GM19238 (cell line): Measurements from ENCODE around the gene MTAP.
"Not testable (repeated sequence)": the region's sequence is repeated elsewhere in the genome, so short reads cannot be mapped to it uniquely, and the experiment has no call there.

ENCODE experiments used
- DNase-seq: peaks from one replicate; pipeline ENCODE4 v3.0.0; 2011; ENCODE audit warnings: low spot score; ENCODE audit not compliant: insufficient read length

The MTAP gene

GRCh38 chr9:21906881-21907280, 104.4 kb downstream of the MTAP start:
- DNase-seq, result no peak

- no peak for DNase-seq
Measured at GRCh38 chr9:21919377-21920362, 117.2 kb downstream of the MTAP start.

DNA sequence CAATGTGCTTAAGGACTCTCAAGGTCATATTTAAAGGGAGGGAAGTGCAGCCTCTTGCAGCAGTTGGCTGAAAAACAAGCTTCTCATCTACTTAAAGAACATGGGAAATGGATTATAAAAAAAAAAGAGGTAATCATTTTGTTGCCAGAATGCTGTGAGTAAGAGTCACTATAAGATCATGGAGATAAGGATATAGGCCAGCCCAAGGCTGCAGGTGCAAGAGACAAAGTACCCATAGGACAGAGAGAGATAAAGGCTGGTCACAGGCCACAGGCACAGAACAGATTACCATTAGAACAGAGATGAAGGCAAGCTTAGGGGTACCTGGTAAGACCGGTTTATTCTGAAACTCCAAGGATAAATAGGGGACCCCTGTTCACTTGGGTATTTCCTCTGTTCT, 121.3 kb downstream of the MTAP start:
- DNase-seq, result no peak

DNA sequence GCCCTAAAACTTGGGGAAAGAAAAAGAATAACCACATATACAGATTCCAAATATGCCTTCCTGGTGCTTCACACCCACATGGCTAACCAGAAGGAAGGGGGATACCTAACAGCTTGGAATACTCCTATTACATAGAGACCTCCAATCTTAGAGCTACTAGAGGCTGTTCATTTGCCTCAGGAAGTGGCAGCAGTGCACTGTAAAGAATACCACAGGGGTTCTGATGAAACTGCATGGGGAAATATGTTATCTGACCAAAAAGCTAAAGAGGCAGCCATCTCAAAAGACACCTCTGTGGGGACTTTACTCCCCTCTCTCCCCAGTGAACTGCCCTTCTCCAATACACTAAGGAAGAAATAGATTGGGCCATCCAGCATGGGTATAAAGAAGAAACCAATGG, 125.3 kb downstream of the MTAP start:
- DNase-seq, result no peak

- DNase-seq, result no peak
Measured at GRCh38 chr9:21931428-21931827, 129.0 kb downstream of the MTAP start.

- no peak for DNase-seq
Measured at GRCh38 chr9:21933281-21933680, 130.8 kb downstream of the MTAP start.

DNA sequence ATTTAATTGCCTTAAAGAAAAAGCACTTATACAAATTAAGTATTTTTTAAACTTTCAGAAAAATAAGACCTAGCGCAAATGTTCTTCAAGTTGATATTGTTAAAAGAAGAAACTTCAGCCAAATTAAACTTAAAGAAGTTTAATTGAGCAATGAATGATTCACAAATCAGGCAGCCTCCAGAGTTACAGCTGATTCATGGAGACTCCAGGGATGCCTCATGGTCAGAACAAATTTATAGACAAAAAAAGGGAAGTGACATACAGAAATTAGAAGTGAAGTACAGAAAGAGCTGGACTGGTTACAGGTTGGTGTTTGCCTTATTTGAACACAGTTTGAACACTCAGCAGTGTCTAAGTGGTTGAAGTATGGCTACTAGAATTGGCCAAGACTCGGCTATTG, 131.4 kb downstream of the MTAP start:
- DNase-seq, result no peak

DNA sequence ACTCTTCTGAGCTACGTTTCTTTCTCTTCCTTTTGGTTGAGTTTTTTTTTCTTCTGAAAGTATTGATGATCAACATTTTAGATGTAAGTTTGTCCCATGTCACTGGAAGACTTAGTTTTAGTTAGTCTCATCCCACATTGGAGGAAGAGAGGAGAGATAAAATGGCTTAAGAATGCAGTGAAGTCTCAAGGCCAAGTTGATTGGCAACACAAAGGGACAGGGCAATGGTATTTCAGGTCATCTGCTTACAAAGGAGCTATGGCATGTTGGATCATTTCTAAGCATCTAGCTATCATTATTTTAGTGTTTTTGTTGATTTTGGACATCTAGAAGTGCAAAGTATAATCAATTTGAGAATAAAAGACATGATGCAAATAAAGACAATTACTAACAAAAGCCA, 133.2 kb downstream of the MTAP start:
- no peak for DNase-seq

DNA sequence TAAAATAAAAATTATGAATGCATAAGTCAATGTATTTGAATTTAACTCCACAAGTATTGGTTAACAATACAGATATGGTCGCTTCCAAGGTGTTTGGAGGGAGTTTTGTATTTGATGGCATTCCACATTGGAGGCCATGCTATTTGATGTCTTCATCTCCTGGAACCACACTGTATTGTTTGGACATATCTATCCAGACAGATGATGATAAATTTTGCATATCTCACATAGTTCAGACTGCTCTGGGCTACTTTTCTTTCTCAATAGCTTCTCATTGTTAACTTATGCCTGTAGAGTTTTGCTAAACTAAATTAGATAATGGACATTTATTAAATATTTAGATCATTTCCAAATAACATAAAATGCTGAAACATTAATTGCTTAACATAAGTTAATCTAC, 133.7 kb downstream of the MTAP start:
- no peak for DNase-seq

- DNase-seq, result no peak
Measured at GRCh38 chr9:21941337-21941995, 139.0 kb downstream of the MTAP start.

GRCh38 chr9:21943464-21943863, 141.0 kb downstream of the MTAP start:
- no peak for DNase-seq

DNA sequence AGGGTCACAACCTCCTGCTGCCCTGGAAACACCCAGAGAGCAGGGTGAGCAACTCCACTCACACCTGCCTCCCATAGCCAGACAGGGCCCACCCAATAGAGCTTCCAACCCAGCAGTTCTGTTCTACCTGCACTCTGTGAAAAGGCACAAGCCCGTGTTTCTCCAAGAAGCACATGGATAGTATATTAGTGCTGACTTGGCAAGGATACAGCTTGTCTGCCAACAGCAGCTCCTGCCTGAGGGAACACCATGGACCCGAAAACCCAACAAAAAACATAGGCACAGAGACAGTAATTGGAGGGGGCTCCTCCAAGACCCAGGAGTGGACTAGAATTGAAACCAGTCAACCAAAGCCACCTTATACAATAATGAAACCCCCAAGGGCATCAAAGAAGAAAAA, 143.2 kb downstream of the MTAP start:
- DNase-seq, result no peak

- DNase-seq, result no peak
Measured at GRCh38 chr9:21958833-21959232, 156.4 kb downstream of the MTAP start.

DNA sequence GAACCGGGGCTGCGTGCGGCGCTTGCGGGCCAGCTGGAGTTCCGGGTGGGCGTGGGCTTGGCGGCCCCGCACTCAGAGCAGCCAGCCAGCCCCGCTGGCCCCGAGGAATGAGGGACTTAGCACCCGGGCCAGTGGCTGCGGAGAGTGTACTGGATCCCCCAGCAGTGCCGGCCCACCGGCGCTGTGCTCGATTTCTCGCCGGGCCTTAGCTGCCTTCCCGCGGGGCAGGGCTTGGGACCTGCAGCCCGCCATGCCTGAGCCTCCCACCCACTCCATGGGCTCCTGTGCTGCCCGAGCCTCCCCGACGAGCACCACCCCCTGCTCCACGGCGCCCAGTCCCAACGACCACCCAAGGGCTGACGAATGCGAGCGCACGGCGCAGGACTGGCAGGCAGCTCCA, 156.8 kb downstream of the MTAP start:
- DNase-seq, result not testable (repeated sequence)

- DNase-seq, result no peak
Measured at GRCh38 chr9:21961569-21961968, 159.1 kb downstream of the MTAP start.

DNA sequence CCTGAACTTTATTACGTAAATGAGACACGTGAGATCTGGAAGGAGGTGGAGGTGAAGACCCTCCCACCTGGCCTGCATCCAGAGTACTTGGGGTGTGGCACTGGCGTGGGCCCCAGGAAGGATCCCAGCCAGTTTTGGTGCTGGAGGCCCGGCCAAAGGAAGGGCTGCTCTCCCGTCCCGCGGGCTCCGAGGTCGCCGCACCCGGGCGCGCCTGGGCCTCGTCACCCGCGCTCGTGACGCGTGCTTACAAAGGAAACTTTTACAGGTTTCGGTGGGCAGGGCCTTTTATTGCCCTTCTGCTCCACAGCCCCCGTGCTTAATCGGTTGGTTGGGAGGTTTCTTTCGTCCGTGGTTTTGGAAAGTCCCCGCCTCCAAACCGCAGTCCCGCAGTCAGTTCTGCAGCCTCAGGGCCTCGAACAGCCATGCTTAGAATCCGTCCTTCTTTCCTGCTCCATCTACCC, 162.5 kb downstream of the MTAP start:
- peak; percentile 32 for DNase-seq

- DNase-seq, result peak; percentile 58
Measured at GRCh38 chr9:21965401-21965951, 163.0 kb downstream of the MTAP start.

DNA sequence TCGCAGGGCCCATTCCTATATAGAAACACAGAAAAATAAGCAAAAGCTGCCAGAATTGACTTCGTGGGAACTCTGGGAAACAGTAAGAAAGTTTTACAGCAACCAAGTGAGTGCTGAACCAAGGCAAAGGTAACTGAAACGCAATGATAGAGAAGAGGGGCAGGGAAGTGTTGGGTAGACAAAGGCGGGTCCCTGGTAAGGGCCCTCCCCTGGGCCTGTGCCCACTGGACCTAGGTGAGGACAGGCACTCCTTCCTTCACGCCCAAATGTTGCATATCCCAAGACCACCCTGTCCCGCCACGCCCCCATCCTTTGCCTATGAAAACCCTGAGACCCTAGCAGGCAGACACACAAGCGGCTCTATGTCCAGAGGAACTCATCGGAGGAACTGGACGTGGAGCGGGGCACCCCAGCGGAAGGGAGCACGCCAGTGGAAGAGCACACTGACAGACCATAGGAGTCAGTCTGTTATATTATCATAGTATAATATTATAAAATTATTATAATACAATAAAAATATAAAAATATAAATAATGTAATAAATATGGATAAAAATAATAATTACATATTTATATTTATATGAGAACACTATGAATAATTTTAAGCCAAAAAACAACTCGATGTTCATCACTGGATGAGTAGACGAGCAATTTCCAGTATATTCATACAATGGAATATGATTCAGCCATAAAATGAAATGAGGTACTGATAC, 163.9 kb downstream of the MTAP start:
- DNase-seq, result no peak

DNA sequence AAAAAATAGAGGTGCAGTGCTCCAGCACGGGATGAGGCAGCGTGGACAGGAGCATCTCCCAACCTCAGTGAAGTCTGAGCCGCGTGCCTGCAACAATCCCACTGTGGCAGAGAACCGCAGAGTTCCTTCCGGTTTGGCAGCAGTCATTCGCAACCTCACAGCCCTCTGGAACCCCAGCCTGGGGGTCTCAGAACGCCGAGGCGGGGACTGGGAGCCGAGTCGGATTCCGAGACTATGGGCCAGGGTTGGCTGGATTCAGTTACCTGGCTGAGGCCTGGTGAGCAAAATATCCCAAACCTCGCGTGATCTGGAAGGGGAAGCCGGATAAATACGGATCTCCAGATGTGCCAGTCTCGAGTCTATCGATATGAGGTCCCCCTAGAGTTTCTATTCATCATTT, 164.7 kb downstream of the MTAP start:
- DNase-seq, result no peak

GRCh38 chr9:21967702-21968101, 165.3 kb downstream of the MTAP start:
- no peak for DNase-seq

DNA sequence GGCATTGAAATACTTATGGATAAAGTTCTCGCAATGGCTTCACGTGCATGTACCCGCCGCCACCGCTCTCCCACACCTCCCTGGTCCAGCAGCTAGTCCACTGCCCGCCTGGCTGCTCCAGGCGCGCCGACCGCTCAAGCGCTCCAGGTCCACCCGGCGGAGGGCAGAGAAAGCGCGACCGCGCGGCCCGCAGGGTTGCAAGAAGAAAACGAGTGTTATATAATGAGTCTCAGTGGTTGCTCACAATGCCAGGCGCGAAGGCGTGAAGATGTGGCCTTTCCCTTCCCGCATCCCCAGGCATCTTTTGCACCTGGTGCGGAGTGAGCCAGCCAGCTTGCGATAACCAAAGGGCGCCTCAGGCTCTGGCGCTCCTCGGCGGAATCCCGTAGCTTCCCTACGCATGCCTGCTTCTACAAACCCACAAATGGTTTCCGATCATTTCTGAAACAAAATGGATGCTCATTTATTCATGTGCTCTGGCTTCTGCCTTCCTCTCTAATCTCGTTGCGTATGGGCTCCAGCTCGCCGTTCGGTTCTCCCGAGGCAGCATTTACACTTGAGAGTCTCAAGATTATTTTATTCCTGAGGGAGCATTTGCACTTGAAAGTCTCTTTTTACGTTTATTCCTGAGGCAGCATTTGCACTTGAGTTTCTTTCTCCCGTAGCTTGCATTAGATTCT, 166.0 kb downstream of the MTAP start:
- DNase-seq, result no peak
